Measurements from ENCODE around the gene AFP.

Gene AFP

GRCh38 chr4:73415807-73416238 is 20.2 kb upstream of the AFP start:
- DNase-seq, result no peak

GRCh38 chr4:73416423-73417087 is 19.5 kb upstream of the AFP start:
- no peak for DNase-seq

- DNase-seq, result no peak
Observed at GRCh38 chr4:73417342-73417741, 18.7 kb upstream of the AFP start.

- no peak for DNase-seq
Observed at GRCh38 chr4:73417973-73418372, 18.0 kb upstream of the AFP start.

GRCh38 chr4:73418677-73419076 is 17.3 kb upstream of the AFP start:
- no peak for DNase-seq

- DNase-seq, result no peak
Observed at GRCh38 chr4:73419106-73420038, 16.6 kb upstream of the AFP start.

GRCh38 chr4:73420615-73421014 is 15.4 kb upstream of the AFP start:
- no peak for DNase-seq

GRCh38 chr4:73421708-73422457 is 14.1 kb upstream of the AFP start:
- no peak for DNase-seq

GRCh38 chr4:73422458-73422752 is 13.6 kb upstream of the AFP start:
- no peak for DNase-seq

GRCh38 chr4:73423184-73423583 is 12.8 kb upstream of the AFP start:
- DNase-seq, result no peak

GRCh38 chr4:73426666-73427065 is 9.4 kb upstream of the AFP start:
- DNase-seq, result no peak

GRCh38 chr4:73429118-73429517 is 6.9 kb upstream of the AFP start:
- DNase-seq, result no peak

- DNase-seq, result no peak
Observed at GRCh38 chr4:73429826-73430587, 6.0 kb upstream of the AFP start.

- DNase-seq, result no peak
Observed at GRCh38 chr4:73431813-73432168, 4.2 kb upstream of the AFP start.

- DNase-seq, result no peak
Observed at GRCh38 chr4:73432169-73433000, 3.6 kb upstream of the AFP start.

GRCh38 chr4:73433140-73433539 is 2.9 kb upstream of the AFP start:
- no peak for DNase-seq

- no peak for DNase-seq
Observed at GRCh38 chr4:73434311-73434710, 1.7 kb upstream of the AFP start.

GRCh38 chr4:73436674-73437557 is 895 bp downstream of the AFP start:
- DNase-seq, result no peak

- no peak for DNase-seq
Observed at GRCh38 chr4:73437558-73437956, 1.5 kb downstream of the AFP start.

- no peak for DNase-seq
Observed at GRCh38 chr4:73438048-73438447, 2.0 kb downstream of the AFP start.

- no peak for DNase-seq
Observed at GRCh38 chr4:73438582-73439215, 2.7 kb downstream of the AFP start.
